IPS-18c (cell line): Measurements from ENCODE around the gene CRTC3.
"Not testable (repeated sequence)": the region's sequence is repeated elsewhere in the genome, so short reads cannot be mapped to it uniquely, and the experiment has no call there.

Source experiments
- H3K4me3 ChIP-seq: 2 replicates; pipeline ENCODE4 v1.7.0; 2013; ENCODE audit warnings: low read depth, mild to moderate bottlenecking, low read length, moderate library complexity; ENCODE audit not compliant: insufficient read depth
- H3K9me3 ChIP-seq: one replicate; pipeline ENCODE4 v1.6.1; 2013; ENCODE audit warnings: mild to moderate bottlenecking, low read length, moderate library complexity; ENCODE audit not compliant: control insufficient read depth, insufficient read depth

The CRTC3 gene

DNA sequence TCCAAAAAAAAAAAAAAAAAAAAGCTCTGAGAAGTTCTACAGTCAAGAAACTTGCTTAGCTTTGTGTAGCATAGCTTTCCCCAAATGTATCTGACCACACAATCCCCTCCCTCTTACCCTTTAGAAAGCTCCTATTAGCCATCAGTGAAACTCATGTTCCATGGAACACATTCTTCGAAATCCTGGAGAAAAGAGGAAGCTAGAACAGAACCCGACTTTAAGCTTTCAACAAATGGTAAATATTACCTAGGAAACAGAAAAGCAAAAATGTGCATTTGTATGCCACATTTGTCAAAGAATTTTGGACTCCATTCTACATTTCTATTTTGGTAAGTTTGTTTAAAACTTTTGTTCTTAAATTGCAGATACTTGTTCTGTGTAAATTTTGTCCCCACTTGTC is 17.4 kb upstream of the CRTC3 start:
- H3K9me3 ChIP-seq = peaks cover 4% of the 10 kb centered on the region
- no peak overlapping the region for H3K4me3 ChIP-seq

DNA sequence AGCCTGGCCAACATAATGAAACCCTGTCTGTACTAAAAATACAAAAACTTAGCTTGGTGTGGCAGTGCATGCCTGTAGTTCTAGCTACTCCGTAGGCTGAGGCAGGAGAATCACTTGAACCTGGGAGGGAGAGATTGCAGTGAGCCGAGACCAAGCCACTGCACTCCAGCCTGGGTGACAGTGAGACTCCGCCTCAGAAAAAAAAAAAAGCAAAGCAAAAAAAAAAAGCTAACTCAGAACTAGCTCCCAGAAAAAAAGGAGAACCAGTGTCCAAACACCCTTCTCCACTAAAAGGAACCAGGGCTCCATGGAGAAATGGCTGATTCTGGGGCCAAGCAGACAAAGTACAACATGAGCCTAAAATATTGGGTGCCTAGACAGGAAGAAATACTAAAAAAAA is 16.7 kb upstream of the CRTC3 start:
- Histone ChIP-seq H3K9me3 (peaks cover 4% of the 10 kb centered on the region), H3K4me3 (no peak overlapping the region)

DNA sequence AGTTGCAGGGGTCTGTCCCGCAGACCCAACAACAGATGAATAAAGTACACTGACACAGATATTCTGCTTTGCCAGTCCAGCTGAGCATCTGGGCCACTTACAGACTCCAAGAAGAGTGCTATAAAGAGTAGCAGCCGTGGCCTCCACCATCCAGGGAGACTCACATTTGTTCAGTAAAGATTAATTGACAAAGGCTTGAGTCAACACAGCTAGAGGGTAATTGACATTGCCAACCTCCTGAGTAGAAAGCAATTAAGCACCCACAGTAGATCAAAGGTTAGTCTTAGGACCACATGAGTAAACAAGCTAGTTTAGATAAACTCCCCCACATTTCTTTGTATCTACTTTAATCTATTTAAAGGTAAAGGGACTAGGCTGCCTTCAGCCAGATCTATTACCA is 16.3 kb upstream of the CRTC3 start:
- no peak overlapping the region for H3K4me3 ChIP-seq

DNA sequence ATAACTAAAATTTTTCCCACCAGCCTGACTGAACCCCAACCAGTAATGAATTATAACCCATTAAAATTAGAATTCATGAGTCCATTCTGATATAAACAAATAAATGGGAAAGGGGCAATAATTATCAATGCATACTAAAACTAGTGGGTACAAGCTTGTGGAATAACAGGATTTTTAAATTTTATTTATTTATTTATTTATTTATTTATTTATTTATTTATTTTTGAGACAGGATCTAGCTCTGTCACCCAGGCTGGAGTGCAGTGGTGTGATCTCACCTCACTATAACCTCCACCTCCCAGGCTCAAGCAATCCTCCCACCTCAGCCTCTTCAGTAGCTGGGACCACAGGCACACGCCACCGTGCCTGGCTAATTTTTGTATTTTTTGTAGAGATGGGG is 15.8 kb upstream of the CRTC3 start:
- not testable (repeated sequence) for H3K4me3 ChIP-seq, H3K9me3 ChIP-seq

More for the DNA sequence above, 16.3 kb upstream of the CRTC3 start:
- H3K9me3 ChIP-seq = peaks cover 4% of the 10 kb centered on the region

DNA sequence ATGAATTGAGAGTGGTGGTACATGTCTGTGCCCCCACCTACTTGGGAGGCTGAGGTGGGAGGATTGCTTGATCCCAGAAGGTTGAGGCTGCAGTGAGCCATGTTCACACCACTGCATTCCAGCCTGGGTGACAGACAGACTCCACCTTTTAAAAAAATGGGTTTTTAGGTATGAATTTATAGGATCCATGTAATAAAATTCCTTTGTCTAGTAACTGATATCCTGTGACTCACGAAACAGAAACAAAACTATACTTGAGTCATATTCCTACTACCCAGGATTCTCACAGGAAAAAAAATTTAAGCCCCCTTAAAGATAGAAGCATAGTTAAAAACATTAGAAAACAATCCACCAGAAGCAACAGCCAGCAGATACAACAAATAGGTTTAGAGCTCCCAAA is 10.0 kb upstream of the CRTC3 start:
- H3K4me3 ChIP-seq = no peak overlapping the region
- H3K9me3 ChIP-seq = no peaks in the 10 kb centered on the region

DNA sequence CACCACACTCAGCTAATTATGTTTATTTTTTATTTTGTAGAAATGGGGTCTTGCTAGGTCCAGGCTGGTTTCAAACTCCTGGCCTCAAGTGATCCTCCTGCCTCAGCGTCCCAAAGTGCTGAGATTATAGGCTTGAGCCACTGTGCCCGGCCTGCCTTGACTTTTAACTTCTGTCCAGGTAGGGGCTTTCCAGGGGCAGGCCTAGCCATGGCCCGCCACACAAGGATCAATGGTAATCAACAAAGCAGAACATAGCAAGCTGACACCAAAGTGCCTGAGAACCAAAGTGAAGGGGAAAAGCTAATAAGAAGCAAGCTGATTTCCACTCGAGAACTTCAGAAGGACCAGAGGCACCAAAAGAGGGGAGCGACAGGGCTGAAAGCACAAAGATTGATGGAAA is 9.4 kb upstream of the CRTC3 start:
- Histone ChIP-seq H3K9me3 (no peaks in the 10 kb centered on the region), H3K4me3 (no peak overlapping the region)

DNA sequence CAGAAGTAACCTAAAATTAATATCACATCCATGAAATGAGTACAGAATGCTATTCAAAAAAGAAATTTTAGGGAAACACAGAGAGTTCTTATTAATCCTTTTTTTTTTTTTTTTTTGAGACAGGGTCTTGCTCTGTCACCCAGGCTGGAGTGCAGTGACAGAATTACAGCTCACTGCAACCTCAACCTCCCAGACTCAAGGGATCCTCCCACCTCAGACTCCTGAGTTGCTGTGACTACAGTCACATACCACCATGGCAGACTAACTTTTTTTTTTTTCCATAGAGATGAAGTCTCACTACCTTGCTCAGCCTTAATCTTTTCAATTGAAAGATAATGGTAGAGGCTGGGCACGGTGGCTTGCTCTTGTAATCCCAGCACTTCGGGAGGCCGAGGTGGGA is 6.3 kb upstream of the CRTC3 start:
- Histone ChIP-seq H3K9me3 (no peaks in the 10 kb centered on the region), H3K4me3 (no peak overlapping the region)

DNA sequence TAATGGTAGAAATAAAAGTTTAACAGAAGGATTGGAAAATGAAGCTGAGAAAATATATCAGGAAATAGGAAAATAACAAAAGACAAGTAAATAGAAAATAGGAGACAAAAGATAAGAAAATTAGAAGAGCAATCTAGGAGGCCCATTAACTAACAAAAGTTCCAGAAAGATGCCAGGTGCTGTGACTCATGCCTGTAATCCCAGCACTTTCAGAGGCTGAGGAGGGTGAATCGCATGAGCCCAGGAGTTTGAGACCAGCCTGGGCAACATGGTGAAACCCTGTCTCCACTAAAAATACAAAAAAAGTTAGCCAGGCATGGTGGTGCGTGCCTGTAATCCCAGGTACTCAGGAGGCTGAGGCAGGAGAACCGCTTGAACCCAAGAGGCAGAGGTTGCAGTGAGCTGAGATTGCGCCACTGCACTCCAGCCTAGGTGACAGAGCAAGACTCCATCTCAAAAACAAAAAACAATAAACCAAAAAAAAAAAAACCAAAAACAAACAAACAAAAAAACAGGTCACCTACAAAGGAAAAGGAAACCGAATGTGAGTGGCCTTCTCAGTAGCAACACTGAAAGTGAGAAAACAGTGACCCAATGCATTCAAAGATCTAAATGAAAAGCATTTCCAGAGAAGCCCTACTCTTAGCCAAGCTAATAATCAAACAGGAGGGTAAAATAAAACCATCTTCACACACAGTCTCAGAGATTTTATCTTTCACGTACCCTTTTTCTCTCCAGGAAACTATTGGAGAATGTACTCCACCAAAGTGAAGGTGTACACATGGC is 5.5 kb upstream of the CRTC3 start:
- not testable (repeated sequence) for H3K9me3 ChIP-seq, H3K4me3 ChIP-seq

DNA sequence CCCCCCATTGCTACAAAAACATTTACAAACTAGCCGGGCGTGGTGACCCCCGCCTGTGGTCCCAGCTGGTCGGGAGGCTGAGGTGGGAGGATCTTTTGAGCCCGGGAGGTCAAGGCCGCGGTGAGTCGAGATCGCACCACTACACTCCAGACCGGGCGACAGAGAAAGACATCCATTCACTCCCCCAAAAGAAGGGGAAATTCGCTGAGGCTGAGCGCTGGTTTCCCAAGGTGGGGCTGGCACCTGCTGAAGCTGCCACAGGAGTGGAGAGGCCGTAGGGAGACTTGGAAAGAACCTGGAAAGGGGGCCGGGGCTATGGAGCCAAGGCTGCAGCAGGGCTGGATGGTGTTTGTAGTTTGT is 732 bp upstream of the CRTC3 start:
- Histone ChIP-seq H3K9me3 (no peaks in the 10 kb centered on the region), H3K4me3 (peak overlapping the region; percentile 78; the same call in 1 of the 2 replicates)

DNA sequence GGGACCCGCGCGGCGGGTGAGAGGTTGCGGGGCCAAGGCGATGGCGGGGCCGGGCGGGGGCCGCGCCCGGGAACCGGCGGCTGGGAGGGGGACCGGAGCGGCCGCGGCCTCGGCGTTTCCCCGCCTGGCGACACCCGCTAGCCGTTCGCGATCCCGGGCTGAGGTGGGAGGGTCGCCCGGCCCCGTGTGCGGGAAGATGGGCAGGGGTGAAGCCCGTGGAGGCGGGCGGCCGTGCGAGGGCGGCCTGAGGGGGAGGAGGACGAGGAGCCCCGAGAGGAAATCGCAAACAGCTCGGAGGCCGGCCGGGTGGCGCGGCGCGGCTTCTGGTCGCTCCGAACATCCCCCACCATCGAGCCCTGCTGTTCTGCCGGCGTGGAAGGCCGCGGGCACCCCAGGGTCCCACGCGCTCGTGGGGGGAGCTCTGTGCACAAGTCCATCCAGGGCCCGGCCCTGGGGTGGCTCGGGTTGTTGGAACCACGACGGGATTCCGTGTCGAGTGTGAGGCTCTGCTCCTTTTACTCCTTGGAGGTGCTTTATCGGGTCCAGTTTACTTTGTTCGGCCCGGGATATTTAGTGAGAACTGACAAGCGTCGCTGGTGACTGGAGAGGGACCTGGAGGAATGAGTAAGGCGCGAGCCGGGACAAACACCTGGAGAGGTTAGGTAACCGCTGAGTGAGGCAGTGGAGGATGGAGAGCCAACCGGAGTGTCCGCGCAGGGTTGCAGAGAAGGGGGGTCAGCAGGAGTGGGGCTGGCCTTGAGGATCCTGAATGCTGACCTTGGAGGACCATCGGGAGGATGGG is 728 bp downstream of the CRTC3 start:
- Histone ChIP-seq H3K4me3 (peak overlapping the region; percentile 78), H3K9me3 (no peaks in the 10 kb centered on the region)

DNA sequence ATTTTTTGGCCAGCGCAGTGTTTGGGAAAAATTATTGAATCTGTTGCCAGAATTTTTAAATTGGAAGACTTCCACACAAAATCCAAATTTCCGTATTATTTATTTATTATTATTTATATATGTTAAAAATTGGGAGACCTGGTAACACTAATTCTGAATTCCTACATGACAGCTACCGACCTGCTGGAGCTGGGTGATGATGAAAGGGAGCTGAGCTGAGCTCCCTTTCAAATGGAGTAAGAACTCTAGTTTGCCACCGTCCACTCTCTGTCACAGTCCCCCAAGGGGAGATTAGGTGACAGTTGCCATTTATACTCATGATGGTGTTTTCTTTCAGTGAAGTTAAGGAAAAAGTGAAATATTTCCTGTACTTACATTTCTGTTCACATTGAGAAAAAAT is 1.4 kb downstream of the CRTC3 start:
- no peaks in the 10 kb centered on the region for H3K9me3 ChIP-seq
- peak overlapping the region; percentile 78 for H3K4me3 ChIP-seq

DNA sequence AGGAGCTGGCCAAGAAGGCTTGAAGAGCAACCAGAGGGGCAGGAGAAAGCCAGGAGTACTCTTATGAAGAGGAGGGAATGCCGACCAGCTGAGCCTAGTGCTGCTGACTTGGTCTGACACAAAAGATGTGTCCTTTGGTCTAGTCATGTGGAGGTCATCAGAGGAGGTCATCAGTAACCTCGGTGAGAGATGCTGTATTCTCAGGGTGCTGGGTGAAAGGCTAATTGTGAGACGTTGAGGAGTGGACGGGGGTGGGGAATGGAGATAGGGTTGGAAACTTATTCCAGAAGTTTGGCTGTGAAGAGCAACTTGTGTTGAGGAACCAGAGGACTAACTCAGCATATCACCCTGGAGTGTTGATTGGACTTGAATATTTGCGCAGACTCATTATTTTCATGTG is 5.5 kb downstream of the CRTC3 start:
- H3K9me3 ChIP-seq = no peaks in the 10 kb centered on the region
- no peak overlapping the region for H3K4me3 ChIP-seq

DNA sequence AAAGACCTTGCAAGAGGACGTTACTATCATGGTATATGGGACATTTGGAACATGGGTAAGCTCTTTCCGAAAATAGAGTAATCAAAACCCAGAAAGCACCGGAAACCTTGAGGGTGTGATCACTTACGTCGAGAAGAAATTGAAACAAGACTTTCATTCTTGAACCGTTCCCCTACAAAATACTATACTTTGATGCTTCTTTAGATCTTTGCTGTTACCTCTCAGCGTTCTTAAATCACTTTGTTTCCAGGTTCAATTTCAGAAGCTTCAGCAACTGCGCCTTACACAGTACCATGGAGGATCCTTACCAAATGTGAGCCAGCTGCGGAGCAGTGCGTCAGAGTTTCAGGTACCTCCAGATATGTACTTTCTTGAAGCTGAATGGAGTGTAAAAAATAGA is 10.1 kb downstream of the CRTC3 start:
- no peaks in the 10 kb centered on the region for H3K9me3 ChIP-seq
- H3K4me3 ChIP-seq = no peak overlapping the region

DNA sequence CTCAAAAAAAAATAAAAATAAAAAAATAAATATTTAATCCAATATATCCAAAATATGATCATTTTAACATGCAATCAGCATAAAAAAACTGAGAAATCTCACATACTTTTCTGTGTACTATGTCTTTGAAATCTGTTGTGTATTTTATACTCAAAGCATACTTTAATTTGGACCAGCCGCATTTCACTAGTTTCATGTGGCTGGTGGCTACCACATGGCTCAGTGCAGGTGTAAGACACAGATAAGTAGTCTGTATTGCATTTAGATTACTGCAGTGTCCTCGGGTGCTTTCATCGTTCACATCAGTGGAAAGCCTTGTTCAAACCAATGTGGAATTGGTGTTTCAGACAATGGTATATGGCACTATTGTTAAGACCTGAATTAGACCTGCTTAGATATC is 11.0 kb downstream of the CRTC3 start:
- no peaks in the 10 kb centered on the region for H3K9me3 ChIP-seq
- H3K4me3 ChIP-seq = no peak overlapping the region

DNA sequence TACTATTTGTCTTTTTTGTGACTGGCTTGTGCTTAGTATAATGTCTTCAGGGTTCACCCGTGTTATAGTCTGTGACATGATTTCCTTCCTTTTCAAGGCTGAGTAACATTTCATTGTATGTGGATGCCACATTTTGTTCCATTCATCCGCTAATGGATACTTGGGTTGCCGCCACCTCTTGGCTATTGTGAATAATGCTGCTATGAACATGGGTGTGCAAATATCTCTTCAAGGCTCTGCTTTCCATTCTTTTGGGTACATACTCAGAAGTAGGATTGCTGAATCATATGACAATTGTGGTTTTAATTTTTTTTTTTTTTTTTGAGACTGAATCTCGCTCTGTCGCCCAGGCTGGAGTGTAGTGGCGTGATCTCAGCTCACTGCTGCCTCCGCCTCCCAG is 15.4 kb downstream of the CRTC3 start:
- Histone ChIP-seq H3K9me3 (no peaks in the 10 kb centered on the region), H3K4me3 (no peak overlapping the region)

DNA sequence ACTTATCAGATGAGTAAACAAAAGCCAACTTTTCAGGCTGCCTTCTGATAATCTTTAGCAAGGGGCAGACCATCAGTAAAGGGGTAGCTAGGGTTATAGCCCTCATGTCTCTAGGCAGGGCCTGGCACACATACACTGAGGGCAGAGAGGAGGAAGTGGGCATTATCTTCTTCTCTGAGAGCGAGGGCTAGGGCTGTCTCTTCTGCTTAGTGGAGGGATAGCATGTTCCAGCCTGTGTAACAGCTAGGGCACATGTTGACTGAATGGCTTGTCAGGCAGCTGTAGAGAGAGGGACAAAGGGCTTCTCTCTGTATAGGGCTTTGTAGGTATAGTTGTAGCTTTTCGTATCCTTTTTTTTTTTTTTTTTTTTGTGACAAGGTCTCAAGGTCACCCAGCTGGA is 17.8 kb downstream of the CRTC3 start:
- Histone ChIP-seq H3K9me3 (no peaks in the 10 kb centered on the region), H3K4me3 (no peak overlapping the region)

DNA sequence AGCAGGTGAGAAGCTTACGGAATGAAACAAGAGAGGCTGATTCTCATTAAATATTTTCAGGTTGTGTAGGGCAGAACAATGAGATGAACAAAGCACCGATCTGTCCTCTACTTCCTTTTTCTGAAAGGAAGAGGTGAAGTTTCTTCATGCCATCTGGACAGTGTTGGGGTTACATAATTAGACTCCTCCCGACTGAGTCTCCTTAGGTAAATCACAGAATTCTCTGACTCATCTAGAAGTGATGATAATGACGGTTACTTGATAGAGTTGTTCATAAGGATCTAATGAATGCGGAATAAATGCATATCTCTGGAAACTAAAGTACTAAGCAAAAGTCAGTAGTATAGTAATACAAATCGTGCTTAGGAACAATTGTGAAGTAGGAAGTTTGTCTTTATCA is 21.2 kb downstream of the CRTC3 start:
- Histone ChIP-seq H3K4me3 (no peak overlapping the region), H3K9me3 (no peaks in the 10 kb centered on the region)

DNA sequence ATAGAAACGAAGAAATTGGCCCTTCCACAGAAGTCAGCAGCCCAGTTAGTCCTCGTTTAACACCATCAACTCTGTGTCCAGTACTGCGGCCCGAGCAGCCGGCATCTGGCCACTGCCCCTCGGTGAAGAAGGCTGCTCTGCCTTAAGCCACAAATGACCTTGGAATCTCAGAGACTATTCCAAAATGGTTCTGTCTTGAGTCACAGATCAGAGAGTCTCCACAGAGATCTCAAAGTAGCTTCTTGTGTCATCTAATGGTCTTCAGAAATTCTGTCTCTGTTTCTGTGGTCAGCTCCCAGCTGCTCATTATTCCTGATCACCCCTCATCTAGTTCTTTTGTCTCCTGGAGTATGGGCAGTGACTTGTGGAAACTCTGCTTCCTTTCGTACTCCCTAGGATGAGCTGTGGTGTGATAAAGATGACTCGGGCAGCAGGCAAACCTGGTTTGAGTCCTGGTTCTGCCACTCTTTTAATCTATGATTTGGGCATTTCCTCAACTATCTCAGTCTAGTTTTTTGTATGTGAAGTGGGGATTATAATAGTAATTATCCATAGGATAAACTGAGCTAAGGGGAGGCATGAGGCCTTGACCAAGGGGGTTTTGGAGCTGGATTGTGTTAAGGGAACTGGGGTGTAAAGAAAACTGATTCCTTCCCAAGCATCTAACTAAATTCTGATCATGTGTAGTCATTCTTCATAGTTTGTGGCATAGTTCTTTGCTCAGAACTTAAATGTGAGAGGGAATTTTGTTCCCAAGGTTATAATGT is 22.6 kb downstream of the CRTC3 start:
- Histone ChIP-seq H3K4me3 (no peak overlapping the region), H3K9me3 (no peaks in the 10 kb centered on the region)
